HPDE6-E6E7 (cell line): Measurements from ENCODE around the gene RETREG3.
A peak's percentile ranks its signal among the peaks of the same experiment; 100 is the strongest.
"Not testable (repeated sequence)": the region's sequence is repeated elsewhere in the genome, so short reads cannot be mapped to it uniquely, and the experiment has no call there.

ENCODE experiments used
- DNase-seq: peaks from one replicate; pipeline ENCODE4 v3.0.0; 2011; ENCODE audit warnings: missing footprints; ENCODE audit errors: extremely low spot score

Gene RETREG3

GRCh38 chr17:42571435-42572225 is 37.5 kb downstream of the RETREG3 start:
- DNase-seq: no peak

GRCh38 chr17:42568341-42569111 is 40.6 kb downstream of the RETREG3 start:
- DNase-seq: no peak

- peak; percentile 99 for DNase-seq
These were observed 42.1 kb downstream of the RETREG3 start, which contains the start of gene MLX for GRCh38 chr17:42566883-42567573. MLX (plus strand) TSS chr17:42567100; CDS start chr17:42567125, 25 bp downstream.

GRCh38 chr17:42566215-42566882 is 42.8 kb downstream of the RETREG3 start:
- DNase-seq: no peak

GRCh38 chr17:42565523-42566214 is 43.5 kb downstream of the RETREG3 start:
- DNase-seq: no peak

- DNase-seq: no peak
These were observed 44.2 kb downstream of the RETREG3 start for GRCh38 chr17:42564815-42565522.

GRCh38 chr17:42563950-42564349 is 45.2 kb downstream of the RETREG3 start:
- DNase-seq: no peak

GRCh38 chr17:42563543-42563942 is 45.6 kb downstream of the RETREG3 start:
- no peak for DNase-seq

- DNase-seq: no peak
These were observed 46.0 kb downstream of the RETREG3 start for GRCh38 chr17:42563143-42563509.

GRCh38 chr17:42562388-42563142 is 46.6 kb downstream of the RETREG3 start:
- DNase-seq: no peak

GRCh38 chr17:42561897-42562387 is 47.2 kb downstream of the RETREG3 start, which contains the start of gene COASY:
COASY (plus strand) TSS chr17:42562148; CDS start chr17:42562623, 475 bp downstream.
- DNase-seq: peak; percentile 99

GRCh38 chr17:42560246-42560645 is 48.9 kb downstream of the RETREG3 start:
- DNase-seq: no peak

- no peak for DNase-seq
These were observed 50.1 kb downstream of the RETREG3 start for GRCh38 chr17:42559075-42559474.

GRCh38 chr17:42555961-42556617 is 53.1 kb downstream of the RETREG3 start:
- DNase-seq: not testable (repeated sequence)

GRCh38 chr17:42555122-42555622 is 54.0 kb downstream of the RETREG3 start:
- no peak for DNase-seq

GRCh38 chr17:42554250-42555121 is 54.7 kb downstream of the RETREG3 start:
- no peak for DNase-seq

- DNase-seq: no peak
These were observed 55.3 kb downstream of the RETREG3 start for GRCh38 chr17:42553866-42554249.
